ENCODE measurements around the gene MUC13.

MUC13 gene

GRCh38 chr3:124882816-124883747 lies 51.5 kb downstream of the MUC13 start:
- Mint-ChIP-seq H3K36me3 (ENCODE audit: low read depth) (no peaks in the 10 kb centered on the region), H3K4me1 (ENCODE audit: low read depth) (peaks cover 9% of the 10 kb centered on the region), H3K9me3 (no peaks in the 10 kb centered on the region), H3K27ac (no peak overlapping the region), H3K27me3 (ENCODE audit: low read depth) (peaks cover 48% of the 10 kb centered on the region), H3K4me3 (no peak overlapping the region)

GRCh38 chr3:124881976-124882697 lies 52.4 kb downstream of the MUC13 start:
- H3K9me3 Mint-ChIP-seq = no peaks in the 10 kb centered on the region
- peaks cover 9% of the 10 kb centered on the region for H3K4me1 Mint-ChIP-seq (ENCODE audit: low read depth)
- no peak overlapping the region for H3K27ac Mint-ChIP-seq
- no peak overlapping the region for H3K4me3 Mint-ChIP-seq
- no peaks in the 10 kb centered on the region for H3K36me3 Mint-ChIP-seq (ENCODE audit: low read depth)
- H3K27me3 Mint-ChIP-seq (ENCODE audit: low read depth) = peaks cover 41% of the 10 kb centered on the region

- no peak overlapping the region for H3K27ac Mint-ChIP-seq
- H3K9me3 Mint-ChIP-seq = no peaks in the 10 kb centered on the region
- no peak overlapping the region for H3K4me3 Mint-ChIP-seq
- H3K4me1 Mint-ChIP-seq (ENCODE audit: low read depth) = peaks cover 6% of the 10 kb centered on the region
- no peaks in the 10 kb centered on the region for H3K36me3 Mint-ChIP-seq (ENCODE audit: low read depth)
- peaks cover 29% of the 10 kb centered on the region for H3K27me3 Mint-ChIP-seq (ENCODE audit: low read depth)
Measured at GRCh38 chr3:124879337-124879680, 55.2 kb downstream of the MUC13 start.

- Mint-ChIP-seq H3K4me3 (no peak overlapping the region), H3K27ac (no peak overlapping the region), H3K9me3 (no peaks in the 10 kb centered on the region), H3K36me3 (ENCODE audit: low read depth) (no peaks in the 10 kb centered on the region), H3K4me1 (ENCODE audit: low read depth) (peaks cover 6% of the 10 kb centered on the region), H3K27me3 (ENCODE audit: low read depth) (peaks cover 27% of the 10 kb centered on the region)
Measured at GRCh38 chr3:124878561-124879336, 55.8 kb downstream of the MUC13 start.

GRCh38 chr3:124877674-124878073 lies 56.9 kb downstream of the MUC13 start:
- H3K36me3 Mint-ChIP-seq (ENCODE audit: low read depth) = no peaks in the 10 kb centered on the region
- H3K27me3 Mint-ChIP-seq (ENCODE audit: low read depth) = peaks cover 28% of the 10 kb centered on the region
- H3K27ac Mint-ChIP-seq = no peak overlapping the region
- no peak overlapping the region for H3K4me3 Mint-ChIP-seq
- H3K9me3 Mint-ChIP-seq = no peaks in the 10 kb centered on the region
- peaks cover 6% of the 10 kb centered on the region for H3K4me1 Mint-ChIP-seq (ENCODE audit: low read depth)

- Mint-ChIP-seq H3K27ac (no peak overlapping the region), H3K27me3 (ENCODE audit: low read depth) (peaks cover 24% of the 10 kb centered on the region), H3K4me1 (ENCODE audit: low read depth) (peaks cover 6% of the 10 kb centered on the region), H3K9me3 (no peaks in the 10 kb centered on the region), H3K36me3 (ENCODE audit: low read depth) (no peaks in the 10 kb centered on the region), H3K4me3 (no peak overlapping the region)
Measured at GRCh38 chr3:124876401-124876878, 58.1 kb downstream of the MUC13 start.

- H3K4me3 Mint-ChIP-seq = no peak overlapping the region
- H3K27ac Mint-ChIP-seq = no peak overlapping the region
- H3K36me3 Mint-ChIP-seq (ENCODE audit: low read depth) = no peaks in the 10 kb centered on the region
- H3K4me1 Mint-ChIP-seq (ENCODE audit: low read depth) = no peaks in the 10 kb centered on the region
- peaks cover 33% of the 10 kb centered on the region for H3K27me3 Mint-ChIP-seq (ENCODE audit: low read depth)
- no peaks in the 10 kb centered on the region for H3K9me3 Mint-ChIP-seq
Measured at GRCh38 chr3:124873226-124873625, 61.3 kb downstream of the MUC13 start.

GRCh38 chr3:124867511-124867910 lies 67.0 kb downstream of the MUC13 start:
- Mint-ChIP-seq H3K27ac (no peak overlapping the region), H3K4me1 (ENCODE audit: low read depth) (no peaks in the 10 kb centered on the region), H3K9me3 (no peaks in the 10 kb centered on the region), H3K27me3 (ENCODE audit: low read depth) (peaks cover 15% of the 10 kb centered on the region), H3K36me3 (ENCODE audit: low read depth) (no peaks in the 10 kb centered on the region), H3K4me3 (no peak overlapping the region)

- H3K4me3 Mint-ChIP-seq = no peak overlapping the region
- H3K4me1 Mint-ChIP-seq (ENCODE audit: low read depth) = no peaks in the 10 kb centered on the region
- H3K9me3 Mint-ChIP-seq = no peaks in the 10 kb centered on the region
- peaks cover 11% of the 10 kb centered on the region for H3K27me3 Mint-ChIP-seq (ENCODE audit: low read depth)
- no peaks in the 10 kb centered on the region for H3K36me3 Mint-ChIP-seq (ENCODE audit: low read depth)
- H3K27ac Mint-ChIP-seq = no peak overlapping the region
Measured at GRCh38 chr3:124862006-124862405, 72.5 kb downstream of the MUC13 start.

GRCh38 chr3:124861041-124861440 lies 73.5 kb downstream of the MUC13 start:
- no peaks in the 10 kb centered on the region for H3K9me3 Mint-ChIP-seq
- no peak overlapping the region for H3K4me3 Mint-ChIP-seq
- no peak overlapping the region for H3K27ac Mint-ChIP-seq
- no peaks in the 10 kb centered on the region for H3K36me3 Mint-ChIP-seq (ENCODE audit: low read depth)
- peaks cover 16% of the 10 kb centered on the region for H3K27me3 Mint-ChIP-seq (ENCODE audit: low read depth)
- H3K4me1 Mint-ChIP-seq (ENCODE audit: low read depth) = no peaks in the 10 kb centered on the region

GRCh38 chr3:124860599-124860998 lies 74.0 kb downstream of the MUC13 start:
- H3K4me1 Mint-ChIP-seq (ENCODE audit: low read depth) = no peaks in the 10 kb centered on the region
- H3K27me3 Mint-ChIP-seq (ENCODE audit: low read depth) = peaks cover 21% of the 10 kb centered on the region
- H3K36me3 Mint-ChIP-seq (ENCODE audit: low read depth) = no peaks in the 10 kb centered on the region
- no peak overlapping the region for H3K27ac Mint-ChIP-seq
- no peaks in the 10 kb centered on the region for H3K9me3 Mint-ChIP-seq
- H3K4me3 Mint-ChIP-seq = no peak overlapping the region

GRCh38 chr3:124859025-124859424 lies 75.5 kb downstream of the MUC13 start:
- Mint-ChIP-seq H3K4me3 (no peak overlapping the region), H3K27me3 (ENCODE audit: low read depth) (peaks cover 24% of the 10 kb centered on the region), H3K36me3 (ENCODE audit: low read depth) (no peaks in the 10 kb centered on the region), H3K27ac (no peak overlapping the region), H3K9me3 (no peaks in the 10 kb centered on the region), H3K4me1 (ENCODE audit: low read depth) (no peaks in the 10 kb centered on the region)

- Mint-ChIP-seq H3K4me1 (ENCODE audit: low read depth) (no peaks in the 10 kb centered on the region), H3K27me3 (ENCODE audit: low read depth) (peaks cover 24% of the 10 kb centered on the region), H3K9me3 (no peaks in the 10 kb centered on the region), H3K36me3 (ENCODE audit: low read depth) (no peaks in the 10 kb centered on the region), H3K27ac (no peak overlapping the region), H3K4me3 (no peak overlapping the region)
Measured at GRCh38 chr3:124858275-124858674, 76.3 kb downstream of the MUC13 start.

GRCh38 chr3:124856677-124857076 lies 77.9 kb downstream of the MUC13 start:
- no peak overlapping the region for H3K4me3 Mint-ChIP-seq
- no peaks in the 10 kb centered on the region for H3K36me3 Mint-ChIP-seq (ENCODE audit: low read depth)
- no peak overlapping the region for H3K27ac Mint-ChIP-seq
- peaks cover 27% of the 10 kb centered on the region for H3K27me3 Mint-ChIP-seq (ENCODE audit: low read depth)
- H3K4me1 Mint-ChIP-seq (ENCODE audit: low read depth) = no peaks in the 10 kb centered on the region
- H3K9me3 Mint-ChIP-seq = no peaks in the 10 kb centered on the region
